Measurements from ENCODE around the gene ACSM4. TPM values are rescaled to one million over a fixed set of nuclear protein-coding genes. Genes with fewer than 3 reads are reported as not detected.
"Not testable (repeated sequence)": the region's sequence is repeated elsewhere in the genome, so short reads cannot be mapped to it uniquely, and the experiment has no call there.

Gene ACSM4
- total and polyA plus RNA-seq, 4 experiments from 2014 or later = not detected

DNA sequence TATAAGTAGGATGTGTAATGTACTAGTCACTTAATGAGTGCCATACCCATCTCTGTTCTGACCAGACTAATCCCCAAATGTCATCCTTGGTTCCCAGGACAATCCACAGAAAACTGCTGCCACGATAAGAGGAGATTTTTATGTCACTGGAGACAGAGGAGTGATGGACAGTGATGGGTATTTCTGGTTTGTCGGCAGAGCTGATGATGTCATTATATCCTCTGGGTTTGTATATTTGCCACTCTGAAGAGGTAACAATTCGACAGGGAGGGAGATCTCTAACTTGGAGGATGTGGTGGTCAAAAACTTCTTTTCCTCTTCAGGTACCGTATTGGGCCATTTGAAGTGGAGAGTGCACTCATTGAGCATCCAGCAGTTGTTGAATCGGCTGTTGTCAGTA, 20.3 kb downstream of the ACSM4 start:
- intact Hi-C loops (cut with micrococcal nuclease) = loop anchor here (5.0 kb wide), 1 partner anchor 107 kb away; no protein-coding TSS in a partner anchor
- no peaks in the 10 kb centered on the region for H3K4me1 ChIP-seq (ENCODE audit: insufficient read depth, low read length)
- no peak overlapping the region for H3K4me3 Mint-ChIP-seq
- POLR2A ChIA-PET (ENCODE audit: partially characterized antibody) = no interaction called here
- H3K36me3 ChIP-seq (ENCODE audit: insufficient read depth, low read length) = no peaks in the 10 kb centered on the region
- H3K9me3 Mint-ChIP-seq = no peaks in the 10 kb centered on the region
- H3K36me3 Mint-ChIP-seq = no peaks in the 10 kb centered on the region
- H3K27me3 ChIP-seq (ENCODE audit: insufficient read depth, low read length) = no peaks in the 10 kb centered on the region
- no peak overlapping the region for H3K4me3 ChIP-seq (ENCODE audit: low read length in 2 of 2)
- no peak for DNase-seq
- H3K4me1 Mint-ChIP-seq = no peaks in the 10 kb centered on the region
- H3K27ac ChIP-seq (ENCODE audit: low read depth, low read length) = no peak overlapping the region
- CTCF ChIA-PET (ENCODE audit: partially characterized antibody) = no interaction called here
- H3K27ac Mint-ChIP-seq = no peak overlapping the region
- H3K27me3 Mint-ChIP-seq = peaks cover 0 to 1% of the 10 kb centered on the region in 2 donors
- no peaks in the 10 kb centered on the region for H3K9me3 ChIP-seq (ENCODE audit: control insufficient read depth in 1 of 2, low read length in 2 of 2)

DNA sequence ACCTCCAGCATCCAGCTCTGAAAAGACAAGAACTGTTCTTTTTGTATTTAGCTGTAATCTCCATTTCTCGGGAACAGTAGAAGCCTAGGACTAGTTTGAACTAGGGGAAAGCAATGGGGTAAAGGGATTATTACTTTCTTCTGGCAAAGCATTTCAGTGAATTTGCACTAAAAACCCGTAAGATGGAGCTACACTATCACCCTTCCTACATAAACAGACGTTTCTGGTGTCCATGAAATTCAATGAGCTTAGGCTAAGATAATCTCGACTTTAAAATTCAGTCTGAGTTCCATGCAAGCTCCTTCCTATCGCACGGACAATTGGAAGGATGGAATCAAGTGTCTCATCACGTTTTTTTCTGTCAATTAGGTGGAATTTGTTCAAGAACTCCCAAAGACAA, 24.0 kb downstream of the ACSM4 start:
- H3K9me3 Mint-ChIP-seq = peaks cover 0 to 26% (median 16%) of the 10 kb centered on the region in 8 donors
- H3K27me3 Mint-ChIP-seq = peaks cover 0 to 1% of the 10 kb centered on the region in 2 donors
- ChIA-PET CTCF (ENCODE audit: partially characterized antibody) (interaction anchor here (3.1 kb wide), 1 partner anchor 10 kb away, joined by 8 read pairs; no protein-coding TSS in a partner anchor), POLR2A (ENCODE audit: partially characterized antibody) (no interaction called here)
- H3K27me3 ChIP-seq (ENCODE audit: insufficient read depth, low read length) = no peaks in the 10 kb centered on the region
- H3K36me3 Mint-ChIP-seq = peaks cover 0 to 5% of the 10 kb centered on the region in 2 donors
- H3K4me3 ChIP-seq (ENCODE audit: low read length in 2 of 2) = no peak overlapping the region
- intact Hi-C loops (cut with micrococcal nuclease) = no loop called here
- H3K36me3 ChIP-seq (ENCODE audit: insufficient read depth, low read length) = no peaks in the 10 kb centered on the region
- H3K27ac Mint-ChIP-seq = no peak overlapping the region
- H3K4me1 Mint-ChIP-seq = peaks cover 3 to 12% (median 7%) of the 10 kb centered on the region in 4 donors
- H3K4me1 ChIP-seq (ENCODE audit: insufficient read depth, low read length) = no peaks in the 10 kb centered on the region
- H3K9me3 ChIP-seq (ENCODE audit: control insufficient read depth in 1 of 2, low read length in 2 of 2) = no peaks in the 10 kb centered on the region
- H3K27ac ChIP-seq (ENCODE audit: low read depth, low read length) = no peak overlapping the region
- H3K4me3 Mint-ChIP-seq = no peak overlapping the region
- DNase-seq = no peak

DNA sequence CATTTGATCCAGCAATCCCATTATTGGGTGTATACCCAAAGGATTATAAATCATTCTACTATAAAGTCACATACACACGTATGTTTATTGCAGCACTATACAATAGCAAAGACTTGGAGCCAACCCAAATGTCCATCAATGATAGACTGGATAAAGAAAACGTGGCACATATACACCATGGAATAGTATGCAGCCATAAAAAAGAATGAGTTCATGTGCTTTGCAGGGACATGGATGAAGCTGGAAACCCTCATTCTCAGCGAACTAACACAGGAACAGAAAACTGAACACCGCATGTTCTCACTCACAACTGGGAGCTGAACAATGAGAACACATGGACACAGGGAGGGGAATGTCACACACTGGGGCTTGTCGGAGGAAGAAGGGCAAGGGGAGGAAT, 33.9 kb downstream of the ACSM4 start:
- DNase-seq; H3K36me3 ChIP-seq (ENCODE audit: insufficient read depth, low read length); H3K27ac ChIP-seq (ENCODE audit: low read depth, low read length); H3K4me3 ChIP-seq (ENCODE audit: low read length in 2 of 2); POLR2A ChIA-PET (ENCODE audit: partially characterized antibody); H3K9me3 ChIP-seq (ENCODE audit: control insufficient read depth in 1 of 2, low read length in 2 of 2); intact Hi-C loops (cut with micrococcal nuclease); H3K4me3 Mint-ChIP-seq; H3K27me3 ChIP-seq (ENCODE audit: insufficient read depth, low read length); CTCF ChIA-PET (ENCODE audit: partially characterized antibody); H3K36me3 Mint-ChIP-seq; H3K27me3 Mint-ChIP-seq: not testable (repeated sequence)
- Mint-ChIP-seq H3K27ac (peak overlapping the region in 1 of 7 donors; percentile 66), H3K9me3 (peaks cover 0 to 28% (median 17%) of the 10 kb centered on the region in 8 donors), H3K4me1 (peaks cover 11 to 34% (median 17%) of the 10 kb centered on the region in 4 donors)
- H3K4me1 ChIP-seq (ENCODE audit: insufficient read depth, low read length) = peaks cover 12% of the 10 kb centered on the region

DNA sequence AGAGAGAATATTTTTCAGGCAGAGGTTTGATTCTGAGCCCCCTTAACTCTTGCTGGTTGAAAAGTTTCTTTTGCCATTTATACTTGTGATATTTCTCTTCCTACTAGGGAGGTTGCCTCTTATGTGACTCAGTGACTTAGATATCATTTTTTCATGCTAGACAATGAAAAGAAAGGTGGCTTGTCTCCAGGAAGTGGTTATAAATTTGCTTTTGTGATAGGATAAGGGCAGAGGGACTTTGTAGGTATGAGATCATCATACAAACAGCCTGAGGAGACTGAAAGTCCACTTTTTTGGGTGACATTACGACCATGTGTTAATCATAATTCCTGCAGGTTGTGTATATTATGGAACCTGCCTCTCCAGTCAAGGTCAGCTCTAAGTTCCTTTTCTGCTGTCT, 35.8 kb downstream of the ACSM4 start:
- H3K27me3 ChIP-seq (ENCODE audit: insufficient read depth, low read length) = no peaks in the 10 kb centered on the region
- no peaks in the 10 kb centered on the region for H3K36me3 ChIP-seq (ENCODE audit: insufficient read depth, low read length)
- H3K4me1 ChIP-seq (ENCODE audit: insufficient read depth, low read length) = peaks cover 17% of the 10 kb centered on the region
- Mint-ChIP-seq H3K36me3 (peaks cover 1 to 12% of the 10 kb centered on the region in 2 donors), H3K27ac (peak overlapping the region in 4 of 7 donors; percentile 13 to 76 (median 50)), H3K4me1 (peaks cover 16 to 48% (median 24%) of the 10 kb centered on the region in 4 donors), H3K9me3 (peaks cover 0 to 35% (median 18%) of the 10 kb centered on the region in 8 donors), H3K4me3 (peak overlapping the region in 4 of 8 donors; percentile 5 to 18 (median 9)), H3K27me3 (no peaks in the 10 kb centered on the region)
- POLR2A ChIA-PET (ENCODE audit: partially characterized antibody) = no interaction called here
- no peak overlapping the region for H3K27ac ChIP-seq (ENCODE audit: low read depth, low read length)
- H3K9me3 ChIP-seq (ENCODE audit: control insufficient read depth in 1 of 2, low read length in 2 of 2) = no peaks in the 10 kb centered on the region
- H3K4me3 ChIP-seq (ENCODE audit: low read length in 2 of 2) = no peak overlapping the region
- CTCF ChIA-PET (ENCODE audit: partially characterized antibody) = no interaction called here
- intact Hi-C loops (cut with micrococcal nuclease) = no loop called here
- DNase-seq = peak in 3 of 5 donors; percentile 11 to 17 (median 12)

DNA sequence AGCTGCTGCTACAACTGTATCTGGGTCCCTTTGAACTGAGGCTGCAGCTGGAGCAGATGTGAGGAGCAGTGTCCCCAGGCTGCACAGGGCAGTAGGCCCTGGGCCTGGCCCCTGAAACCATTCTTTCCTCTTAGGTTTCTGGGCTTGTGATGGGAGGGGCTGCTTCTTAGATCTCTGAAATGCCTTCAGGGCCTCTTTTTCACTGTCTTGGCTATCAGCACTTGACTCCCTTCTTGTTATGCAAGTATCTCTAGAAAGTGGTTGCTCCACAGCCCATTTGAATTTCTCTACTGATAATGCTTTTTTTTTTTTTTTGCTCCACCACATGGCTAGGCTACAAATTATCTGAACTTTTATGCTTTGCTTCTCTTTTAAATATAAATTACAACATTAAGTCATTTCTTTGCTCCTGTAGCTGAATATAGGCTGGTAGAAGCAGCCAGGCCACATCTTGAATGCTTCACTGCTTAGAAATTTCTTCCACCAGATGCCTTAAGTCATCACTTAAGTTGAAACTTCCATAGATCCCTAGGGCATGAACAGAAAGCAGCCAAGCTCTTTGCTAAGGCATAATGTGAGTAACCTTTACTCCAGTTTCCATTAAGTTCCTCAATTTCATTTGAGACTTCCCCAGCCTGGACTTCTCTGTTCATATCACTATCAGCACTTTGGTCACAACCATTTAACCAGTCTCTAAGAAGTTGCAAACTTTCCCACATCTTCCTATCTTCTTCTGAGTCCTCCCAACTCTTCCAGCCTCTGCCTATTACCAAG, 41.1 kb downstream of the ACSM4 start:
- H3K4me1 ChIP-seq (ENCODE audit: insufficient read depth, low read length) = peaks cover 30% of the 10 kb centered on the region
- no peak overlapping the region for H3K4me3 ChIP-seq (ENCODE audit: low read length in 2 of 2)
- H3K27ac ChIP-seq (ENCODE audit: low read depth, low read length) = no peak overlapping the region
- no peaks in the 10 kb centered on the region for H3K9me3 ChIP-seq (ENCODE audit: control insufficient read depth in 1 of 2, low read length in 2 of 2)
- Mint-ChIP-seq H3K27ac (peak overlapping the region in 1 of 7 donors; percentile 46), H3K4me1 (peaks cover 26 to 72% (median 43%) of the 10 kb centered on the region in 4 donors), H3K36me3 (peaks cover 7 to 17% of the 10 kb centered on the region in 2 donors), H3K4me3 (peak overlapping the region in 3 of 8 donors; percentile 43 to 74 (median 61)), H3K9me3 (peaks cover 0 to 32% (median 26%) of the 10 kb centered on the region in 8 donors), H3K27me3 (no peaks in the 10 kb centered on the region)
- H3K27me3 ChIP-seq (ENCODE audit: insufficient read depth, low read length) = no peaks in the 10 kb centered on the region
- ChIA-PET CTCF (ENCODE audit: partially characterized antibody) (no interaction called here), POLR2A (ENCODE audit: partially characterized antibody) (no interaction called here)
- no peak for DNase-seq
- intact Hi-C loops (cut with micrococcal nuclease) = no loop called here
- H3K36me3 ChIP-seq (ENCODE audit: insufficient read depth, low read length) = no peaks in the 10 kb centered on the region

DNA sequence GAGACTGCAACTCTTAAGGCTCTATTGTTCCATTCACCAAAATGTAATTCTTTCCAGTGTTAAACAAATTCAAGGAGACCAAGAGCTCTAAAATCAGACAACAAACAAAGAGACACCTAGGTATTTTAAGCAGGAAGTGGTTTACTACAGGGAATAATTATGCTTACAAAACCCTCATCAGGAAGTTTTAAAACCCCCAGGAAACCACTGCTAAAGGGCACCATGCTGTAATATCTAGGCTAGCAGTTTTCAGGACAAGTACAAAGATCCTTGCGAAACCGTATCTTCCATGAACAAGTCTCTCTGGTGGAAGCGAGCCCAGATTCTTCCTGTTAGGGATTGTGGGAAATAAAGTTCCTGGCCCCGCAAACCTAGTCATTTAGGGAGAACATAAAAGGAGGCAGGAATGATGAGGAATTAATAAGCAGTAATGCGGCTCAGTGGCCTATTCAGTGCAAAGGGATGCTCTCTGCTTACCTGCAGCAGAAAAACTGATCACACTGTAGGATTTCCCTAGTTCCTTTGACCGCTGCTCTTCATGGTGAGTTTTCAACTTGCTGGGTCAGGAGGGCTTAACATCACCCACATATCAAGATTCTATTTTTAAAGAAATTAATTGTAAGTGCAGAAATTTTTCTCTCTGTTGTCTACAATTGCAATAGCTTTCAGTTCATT, 42.8 kb downstream of the ACSM4 start:
- intact Hi-C loops (cut with micrococcal nuclease) = no loop called here
- peak; percentile 6 to 37 (median 24) for DNase-seq
- no peaks in the 10 kb centered on the region for H3K27me3 Mint-ChIP-seq
- H3K27ac Mint-ChIP-seq = peak overlapping the region; percentile 15 to 74 (median 62)
- peak overlapping the region in 1 of 2 donors; percentile 44 for H3K4me3 ChIP-seq (ENCODE audit: low read length in 2 of 2)
- ChIA-PET CTCF (ENCODE audit: partially characterized antibody) (no interaction called here), POLR2A (ENCODE audit: partially characterized antibody) (no interaction called here)
- no peaks in the 10 kb centered on the region for H3K36me3 ChIP-seq (ENCODE audit: insufficient read depth, low read length)
- H3K9me3 Mint-ChIP-seq = peaks cover 0 to 31% (median 26%) of the 10 kb centered on the region in 8 donors
- peak overlapping the region; percentile 15 to 85 (median 64) for H3K4me3 Mint-ChIP-seq
- H3K36me3 Mint-ChIP-seq = peaks cover 7 to 17% of the 10 kb centered on the region in 2 donors
- H3K4me1 Mint-ChIP-seq = peaks cover 30 to 78% (median 49%) of the 10 kb centered on the region in 4 donors
- H3K27ac ChIP-seq (ENCODE audit: low read depth, low read length) = no peak overlapping the region
- no peaks in the 10 kb centered on the region for H3K9me3 ChIP-seq (ENCODE audit: control insufficient read depth in 1 of 2, low read length in 2 of 2)
- peaks cover 41% of the 10 kb centered on the region for H3K4me1 ChIP-seq (ENCODE audit: insufficient read depth, low read length)
- H3K27me3 ChIP-seq (ENCODE audit: insufficient read depth, low read length) = no peaks in the 10 kb centered on the region

DNA sequence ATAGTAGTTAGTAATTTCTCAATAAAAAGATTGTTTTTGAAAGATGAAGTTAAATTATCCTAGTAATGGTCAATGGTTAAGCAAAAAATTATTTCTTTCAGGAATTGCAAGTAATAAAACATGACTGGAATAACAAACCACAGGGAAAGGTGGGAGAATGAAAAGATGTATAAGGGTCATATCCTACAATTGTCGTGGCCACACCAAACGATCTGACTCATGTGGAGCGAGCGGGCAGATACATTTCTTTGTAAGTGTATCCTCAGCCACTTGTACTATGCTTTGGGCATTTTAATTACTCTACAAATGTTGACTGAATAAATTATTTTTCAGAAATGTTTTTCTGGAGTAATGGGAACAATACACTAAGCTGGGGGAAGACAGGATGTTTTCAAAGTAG, 45.5 kb downstream of the ACSM4 start:
- Histone ChIP-seq H3K27me3 (ENCODE audit: insufficient read depth, low read length) (no peaks in the 10 kb centered on the region), H3K4me1 (ENCODE audit: insufficient read depth, low read length) (peaks cover 38% of the 10 kb centered on the region), H3K36me3 (ENCODE audit: insufficient read depth, low read length) (no peaks in the 10 kb centered on the region), H3K9me3 (ENCODE audit: control insufficient read depth in 1 of 2, low read length in 2 of 2) (no peaks in the 10 kb centered on the region), H3K27ac (ENCODE audit: low read depth, low read length) (no peak overlapping the region), H3K4me3 (ENCODE audit: low read length in 2 of 2) (no peak overlapping the region)
- CTCF ChIA-PET (ENCODE audit: partially characterized antibody) = no interaction called here
- Mint-ChIP-seq H3K27ac (no peak overlapping the region), H3K9me3 (peaks cover 0 to 13% (median 11%) of the 10 kb centered on the region in 8 donors), H3K36me3 (peaks cover 5 to 7% of the 10 kb centered on the region in 2 donors), H3K4me3 (no peak overlapping the region), H3K27me3 (peaks cover 0 to 2% of the 10 kb centered on the region in 2 donors), H3K4me1 (peaks cover 27 to 70% (median 44%) of the 10 kb centered on the region in 4 donors)
- no peak for DNase-seq
- intact Hi-C loops (cut with micrococcal nuclease) = no loop called here
- POLR2A ChIA-PET (ENCODE audit: partially characterized antibody) = no interaction called here

All from CD4-positive, alpha-beta memory T cell (primary cell).